ENCODE data around the gene PLEKHM2. TPM values are rescaled to one million over a fixed set of nuclear protein-coding genes. Genes with fewer than 3 reads are reported as not detected.

Gene PLEKHM2
- total RNA-seq, 1 donor from 2014 or later: 16.7 TPM

DNA sequence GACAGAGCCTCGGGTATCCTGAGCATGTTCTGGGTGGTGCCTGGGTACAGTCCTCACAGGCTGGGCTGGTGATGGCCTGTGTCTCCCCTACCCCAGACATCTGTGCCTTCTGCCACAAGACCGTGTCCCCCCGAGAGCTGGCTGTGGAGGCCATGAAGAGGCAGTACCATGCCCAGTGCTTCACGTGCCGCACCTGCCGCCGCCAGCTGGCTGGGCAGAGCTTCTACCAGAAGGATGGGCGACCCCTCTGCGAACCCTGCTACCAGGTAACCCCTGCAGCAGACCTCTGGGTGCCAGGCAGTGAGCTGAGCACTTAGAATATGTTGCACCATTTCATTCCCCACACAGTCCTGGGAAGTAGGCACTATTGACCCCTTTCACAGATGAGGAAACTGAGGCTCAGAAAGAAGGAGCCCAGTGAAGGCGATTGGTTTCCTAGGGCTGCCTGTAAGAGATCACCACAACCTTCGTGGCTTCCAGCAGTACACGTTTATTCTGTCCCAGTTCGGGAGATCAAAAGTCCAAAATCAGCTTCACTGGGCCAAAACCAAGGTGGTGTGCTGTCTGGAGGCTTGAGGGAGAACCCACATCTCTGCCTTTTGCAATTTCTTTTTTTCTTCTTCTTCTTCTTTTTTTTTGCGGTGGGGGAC lies 86.3 kb downstream of the PLEKHM2 start:
- TF ChIP-seq, protein P1, sequence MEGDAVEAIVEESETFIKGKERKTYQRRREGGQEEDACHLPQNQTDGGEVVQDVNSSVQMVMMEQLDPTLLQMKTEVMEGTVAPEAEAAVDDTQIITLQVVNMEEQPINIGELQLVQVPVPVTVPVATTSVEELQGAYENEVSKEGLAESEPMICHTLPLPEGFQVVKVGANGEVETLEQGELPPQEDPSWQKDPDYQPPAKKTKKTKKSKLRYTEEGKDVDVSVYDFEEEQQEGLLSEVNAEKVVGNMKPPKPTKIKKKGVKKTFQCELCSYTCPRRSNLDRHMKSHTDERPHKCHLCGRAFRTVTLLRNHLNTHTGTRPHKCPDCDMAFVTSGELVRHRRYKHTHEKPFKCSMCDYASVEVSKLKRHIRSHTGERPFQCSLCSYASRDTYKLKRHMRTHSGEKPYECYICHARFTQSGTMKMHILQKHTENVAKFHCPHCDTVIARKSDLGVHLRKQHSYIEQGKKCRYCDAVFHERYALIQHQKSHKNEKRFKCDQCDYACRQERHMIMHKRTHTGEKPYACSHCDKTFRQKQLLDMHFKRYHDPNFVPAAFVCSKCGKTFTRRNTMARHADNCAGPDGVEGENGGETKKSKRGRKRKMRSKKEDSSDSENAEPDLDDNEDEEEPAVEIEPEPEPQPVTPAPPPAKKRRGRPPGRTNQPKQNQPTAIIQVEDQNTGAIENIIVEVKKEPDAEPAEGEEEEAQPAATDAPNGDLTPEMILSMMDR (IDR thresholded peaks at IDR 0.05): no peak
- TF ChIP-seq EZH2 (IDR thresholded peaks at IDR 0.05) (no peak), EZH2phosphoT487 (IDR thresholded peaks at IDR 0.05) (no peak)
- Histone ChIP-seq H3K79me2 (ENCODE audit: low read depth) (no peaks in the 10 kb centered on the region), H3K9ac (no peak overlapping the region), H3K4me1 (no peaks in the 10 kb centered on the region), H3K9me3 (ENCODE audit: low read depth) (no peaks in the 10 kb centered on the region), H2AFZ (replicated peaks) (no peak overlapping the region), H3K27ac (no peak overlapping the region), H3F3A (ENCODE audit: low read depth) (no peaks in the 10 kb centered on the region), H3K4me2 (no peak overlapping the region), H3K4me3 (no peak overlapping the region), H3K36me3 (no peaks in the 10 kb centered on the region), H3K27me3 (no peaks in the 10 kb centered on the region), H4K20me1 (ENCODE audit: low read depth) (no peaks in the 10 kb centered on the region)
- H3K9me3 Mint-ChIP-seq: no peaks in the 10 kb centered on the region
- H3K27me3 Mint-ChIP-seq (ENCODE audit: insufficient read depth, low read depth): peaks cover 2% of the 10 kb centered on the region
- H3K27ac Mint-ChIP-seq: no peak overlapping the region
- H3K36me3 Mint-ChIP-seq: peaks cover 7% of the 10 kb centered on the region
- DNase-seq (ENCODE audit: low spot score): no peak
- H3K4me1 Mint-ChIP-seq: peaks cover 3% of the 10 kb centered on the region
- H3K4me3 Mint-ChIP-seq: no peak overlapping the region

DNA sequence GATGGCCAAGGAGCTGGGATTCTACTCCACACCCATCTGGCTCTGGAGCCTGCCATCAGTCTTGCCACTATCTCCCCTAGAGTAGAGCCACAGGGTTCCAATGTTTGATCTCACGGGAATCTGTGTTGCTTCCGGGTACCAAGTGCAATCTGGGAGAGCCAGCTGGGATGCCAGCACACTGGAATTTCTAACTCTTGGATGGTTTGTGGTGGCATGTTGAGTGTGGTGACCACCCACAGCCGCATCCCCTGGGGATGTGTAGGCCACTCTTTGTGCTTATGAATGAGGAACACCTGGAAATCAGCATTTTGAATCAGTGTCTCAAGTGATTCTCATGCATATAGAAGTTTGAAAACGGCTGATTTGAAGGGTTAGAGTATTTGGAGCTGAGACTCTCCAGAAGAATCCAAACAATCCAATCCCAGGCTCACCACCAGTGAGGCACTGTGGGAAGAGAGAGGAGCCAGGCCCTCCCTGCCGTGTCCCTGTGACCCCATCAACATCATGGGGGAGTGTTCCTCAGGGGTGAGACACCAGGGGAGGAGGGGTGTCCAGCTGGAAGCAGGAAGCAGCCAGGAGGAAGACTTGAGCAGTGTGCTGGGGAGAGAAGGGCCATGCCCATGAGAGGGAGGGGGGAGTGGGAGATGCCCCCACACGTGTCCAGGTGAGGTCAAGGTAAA lies 87.9 kb downstream of the PLEKHM2 start:
- Histone ChIP-seq H3K4me2 (no peak overlapping the region), H3K9ac (no peak overlapping the region), H3K27me3 (no peaks in the 10 kb centered on the region), H3K4me3 (no peak overlapping the region), H3K79me2 (ENCODE audit: low read depth) (no peaks in the 10 kb centered on the region), H4K20me1 (ENCODE audit: low read depth) (no peaks in the 10 kb centered on the region), H3K9me3 (ENCODE audit: low read depth) (no peaks in the 10 kb centered on the region), H3F3A (ENCODE audit: low read depth) (no peaks in the 10 kb centered on the region), H3K27ac (no peak overlapping the region), H2AFZ (replicated peaks) (no peak overlapping the region), H3K36me3 (no peaks in the 10 kb centered on the region), H3K4me1 (no peaks in the 10 kb centered on the region)
- Mint-ChIP-seq H3K9me3 (no peaks in the 10 kb centered on the region), H3K27ac (no peak overlapping the region), H3K4me3 (no peak overlapping the region), H3K27me3 (ENCODE audit: insufficient read depth, low read depth) (peaks cover 2% of the 10 kb centered on the region), H3K4me1 (peaks cover 5% of the 10 kb centered on the region), H3K36me3 (peaks cover 7% of the 10 kb centered on the region)
- no peak for DNase-seq (ENCODE audit: low spot score)
- TF ChIP-seq EZH2phosphoT487 (IDR thresholded peaks at IDR 0.05): no peak
- TF ChIP-seq EZH2 (IDR thresholded peaks at IDR 0.05): no peak
- TF ChIP-seq, protein P1 (IDR thresholded peaks at IDR 0.05): no peak

DNA sequence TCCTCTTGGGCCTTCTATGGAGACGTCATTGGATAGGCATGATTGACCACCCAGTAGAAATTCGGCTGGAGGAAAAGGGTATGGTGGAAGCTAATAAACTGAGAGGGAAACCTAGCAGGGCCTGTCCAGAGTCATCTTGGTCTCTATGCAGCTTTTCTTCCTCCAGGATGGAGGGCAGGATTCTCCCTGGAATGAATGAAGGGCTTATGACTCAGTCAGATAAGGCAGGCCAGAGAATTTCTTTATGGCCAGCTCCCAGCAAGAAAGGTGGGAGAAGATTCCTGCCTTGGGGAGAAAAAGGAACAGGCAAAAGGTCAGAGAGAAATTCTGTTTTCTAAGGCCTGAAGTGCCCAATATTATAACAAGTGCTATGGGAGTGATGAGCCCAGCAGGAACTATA lies 91.6 kb downstream of the PLEKHM2 start:
- no peak for DNase-seq (ENCODE audit: low spot score)
- no peak overlapping the region for H3K9ac ChIP-seq
- Mint-ChIP-seq H3K36me3 (peaks cover 14% of the 10 kb centered on the region), H3K4me3 (no peak overlapping the region), H3K9me3 (no peaks in the 10 kb centered on the region), H3K27me3 (ENCODE audit: insufficient read depth, low read depth) (no peaks in the 10 kb centered on the region), H3K27ac (no peak overlapping the region), H3K4me1 (peaks cover 7% of the 10 kb centered on the region)
- H3K27ac ChIP-seq: no peak overlapping the region
- H3K4me3 ChIP-seq: no peak overlapping the region
- no peaks in the 10 kb centered on the region for H3K36me3 ChIP-seq
- no peak overlapping the region for H3K4me2 ChIP-seq
- H3F3A ChIP-seq (ENCODE audit: low read depth): no peaks in the 10 kb centered on the region
- H3K9me3 ChIP-seq (ENCODE audit: low read depth): no peaks in the 10 kb centered on the region
- no peaks in the 10 kb centered on the region for H4K20me1 ChIP-seq (ENCODE audit: low read depth)
- no peak overlapping the region for H2AFZ ChIP-seq (replicated peaks)
- TF ChIP-seq, protein P1 (IDR thresholded peaks at IDR 0.05): no peak
- no peak for TF ChIP-seq EZH2phosphoT487 (IDR thresholded peaks at IDR 0.05)
- no peaks in the 10 kb centered on the region for H3K4me1 ChIP-seq
- H3K27me3 ChIP-seq: no peaks in the 10 kb centered on the region
- no peaks in the 10 kb centered on the region for H3K79me2 ChIP-seq (ENCODE audit: low read depth)
